Measurements from ENCODE around the gene KRT38.
"Not testable (repeated sequence)": the region's sequence is repeated elsewhere in the genome, so short reads cannot be mapped to it uniquely, and the experiment has no call there.

KRT38 gene

GRCh38 chr17:41457676-41458075, 16.9 kb upstream of the KRT38 start:
- DNase-seq: no peak

DNA sequence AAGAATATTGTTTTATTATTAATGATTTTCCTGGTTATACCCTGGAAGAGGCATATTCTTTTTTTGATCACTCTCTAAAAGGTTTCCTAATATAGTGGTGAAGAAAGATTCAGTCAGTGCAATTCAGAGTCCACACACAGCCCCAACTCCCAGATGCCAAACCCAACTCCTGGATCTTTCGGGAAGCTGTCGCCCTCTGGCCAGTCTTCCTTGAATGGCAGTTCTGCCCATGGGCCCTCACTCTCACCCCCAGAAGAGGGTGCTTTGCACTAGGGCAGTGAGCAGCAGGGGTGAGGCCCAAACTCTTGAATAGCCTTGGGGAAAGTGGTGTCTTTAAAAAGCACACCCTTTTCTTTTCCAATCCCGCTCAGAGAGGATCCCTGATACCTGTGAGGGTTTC, 15.4 kb upstream of the KRT38 start:
- no peak for DNase-seq

- DNase-seq: no peak
Measured at GRCh38 chr17:41455236-41455635, 14.5 kb upstream of the KRT38 start.

GRCh38 chr17:41453066-41453465, 12.3 kb upstream of the KRT38 start:
- no peak for DNase-seq

DNA sequence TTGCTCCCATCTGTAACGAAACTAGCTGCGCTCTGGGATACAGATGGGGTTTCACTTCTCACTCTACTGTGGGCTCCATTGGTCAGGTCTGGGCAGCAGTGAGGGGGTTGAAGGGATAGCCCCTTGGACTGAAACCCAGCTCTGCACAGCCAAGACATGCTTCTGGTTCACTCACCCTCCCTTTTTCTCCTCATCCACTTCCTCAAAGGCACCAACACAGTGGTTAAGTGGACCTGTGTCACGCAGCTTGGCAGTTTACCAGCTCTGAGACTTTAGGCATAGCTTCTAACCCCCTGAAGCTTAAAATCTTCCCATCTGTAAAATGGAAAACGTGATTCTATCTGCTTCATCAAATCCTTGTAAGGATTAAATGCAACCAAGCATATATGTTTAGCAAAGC, 11.5 kb upstream of the KRT38 start:
- DNase-seq: no peak

- peak; percentile 64 for DNase-seq
Measured at GRCh38 chr17:41451154-41451728, 10.5 kb upstream of the KRT38 start.

DNA sequence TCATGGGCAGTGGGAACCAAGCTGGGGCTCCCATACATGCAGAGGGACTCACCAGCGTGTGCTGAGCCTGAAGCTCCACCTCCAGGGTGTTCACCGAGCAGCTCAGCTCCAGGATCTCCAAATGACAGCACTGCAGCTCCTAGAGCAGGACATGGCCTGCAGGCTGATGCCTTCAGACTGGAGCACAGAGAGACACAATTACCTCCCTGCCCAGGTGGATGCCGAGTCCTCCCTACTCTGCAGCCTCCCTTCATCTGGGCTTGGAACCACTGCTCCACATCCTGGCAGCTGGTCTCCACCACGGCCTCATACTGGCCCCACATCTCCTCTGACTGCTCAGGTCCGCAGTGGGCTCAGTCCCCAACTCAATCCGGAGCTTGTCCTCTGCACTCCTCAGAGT, 8.2 kb upstream of the KRT38 start:
- DNase-seq: no peak

DNA sequence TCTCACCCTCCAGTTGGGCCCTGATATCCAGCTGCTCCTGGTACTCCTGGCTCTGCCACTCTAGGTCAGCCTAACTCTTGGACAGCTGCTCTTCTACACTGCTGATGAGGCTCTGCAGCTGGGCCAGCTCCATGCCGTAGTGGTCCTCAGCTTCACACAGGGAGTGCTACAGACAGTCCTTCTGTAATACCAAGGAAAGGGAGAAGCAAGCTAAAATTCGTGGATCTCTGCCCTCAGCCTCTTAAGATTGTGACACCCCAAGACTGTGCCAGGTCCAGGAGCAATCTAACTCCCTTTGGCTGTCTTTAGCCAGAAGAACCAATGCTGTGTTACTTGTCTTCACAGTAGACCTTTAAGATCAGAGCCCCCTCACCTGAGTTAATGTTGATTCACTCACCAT, 7.7 kb upstream of the KRT38 start:
- DNase-seq: no peak

- DNase-seq: peak; percentile 49
Measured at GRCh38 chr17:41446806-41447205, 6.0 kb upstream of the KRT38 start.

- DNase-seq: no peak
Measured at GRCh38 chr17:41444640-41445039, 3.9 kb upstream of the KRT38 start.

- DNase-seq: no peak
Measured at GRCh38 chr17:41444186-41444585, 3.4 kb upstream of the KRT38 start.

- DNase-seq: peak; percentile 46
Measured at GRCh38 chr17:41442739-41443138, 2.0 kb upstream of the KRT38 start.

- no peak for DNase-seq
Measured at GRCh38 chr17:41439375-41439774, 1.4 kb downstream of the KRT38 start.

- no peak for DNase-seq
Measured at GRCh38 chr17:41437769-41438168, 3.0 kb downstream of the KRT38 start.

GRCh38 chr17:41437254-41437653, 3.5 kb downstream of the KRT38 start:
- DNase-seq: no peak

DNA sequence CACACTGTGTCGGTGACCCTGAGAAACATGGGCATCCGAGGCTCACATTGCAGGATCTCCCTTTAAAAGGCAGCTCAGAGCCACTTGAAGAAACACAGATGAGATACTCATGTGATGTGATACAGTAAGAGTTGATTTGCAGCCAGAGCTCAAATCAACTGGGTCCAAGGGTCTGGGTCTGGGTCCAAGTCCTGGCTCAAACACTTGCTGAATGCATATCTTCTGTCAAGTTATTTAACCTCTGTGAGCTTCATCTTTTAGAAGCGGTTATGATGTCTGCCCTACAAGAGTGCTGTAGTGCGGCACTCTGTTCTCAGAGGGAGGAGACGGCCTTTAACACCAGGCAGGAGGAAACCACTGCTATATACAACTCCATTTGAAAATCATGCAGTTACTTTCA, 6.4 kb downstream of the KRT38 start:
- DNase-seq: no peak

- DNase-seq: no peak
Measured at GRCh38 chr17:41434005-41434404, 6.8 kb downstream of the KRT38 start.

DNA sequence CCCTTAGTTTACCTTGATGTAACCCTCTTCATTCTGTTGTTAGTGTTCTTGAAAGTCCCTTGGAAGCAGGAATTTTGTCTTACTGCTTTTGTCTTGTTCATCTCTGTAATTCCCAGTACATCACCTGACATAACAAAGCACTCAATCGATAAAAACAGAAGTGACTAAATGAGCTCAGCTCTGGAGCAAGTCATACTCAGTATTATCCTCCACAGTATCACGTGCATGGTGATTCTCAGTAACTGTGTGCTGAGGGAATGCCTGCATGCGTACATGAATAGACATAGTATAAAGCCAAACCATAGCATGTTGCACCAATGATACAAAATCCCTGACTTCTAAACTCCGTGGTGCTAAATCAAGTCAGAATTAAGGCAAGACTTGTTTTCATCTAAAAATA, 7.2 kb downstream of the KRT38 start:
- no peak for DNase-seq

DNA sequence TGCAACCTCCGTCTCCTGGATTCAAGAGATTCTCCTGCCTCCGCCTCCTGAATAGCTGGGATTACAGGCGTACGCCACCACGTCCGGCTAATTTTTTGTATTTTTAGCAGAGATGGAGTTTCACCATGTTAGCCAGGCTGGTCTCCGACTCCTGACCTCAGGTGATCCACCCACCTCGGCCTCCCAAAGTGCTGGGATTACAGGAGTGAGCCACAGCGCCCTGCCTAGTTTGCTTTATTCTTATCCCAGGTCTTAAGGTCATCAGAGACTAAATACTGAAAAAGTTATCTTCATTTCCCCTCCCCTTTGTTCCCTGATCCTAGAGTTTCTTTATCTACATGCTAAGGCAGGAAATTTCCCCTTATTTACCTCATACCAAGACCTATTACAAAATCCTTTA, 10.4 kb downstream of the KRT38 start:
- not testable (repeated sequence) for DNase-seq

DNA sequence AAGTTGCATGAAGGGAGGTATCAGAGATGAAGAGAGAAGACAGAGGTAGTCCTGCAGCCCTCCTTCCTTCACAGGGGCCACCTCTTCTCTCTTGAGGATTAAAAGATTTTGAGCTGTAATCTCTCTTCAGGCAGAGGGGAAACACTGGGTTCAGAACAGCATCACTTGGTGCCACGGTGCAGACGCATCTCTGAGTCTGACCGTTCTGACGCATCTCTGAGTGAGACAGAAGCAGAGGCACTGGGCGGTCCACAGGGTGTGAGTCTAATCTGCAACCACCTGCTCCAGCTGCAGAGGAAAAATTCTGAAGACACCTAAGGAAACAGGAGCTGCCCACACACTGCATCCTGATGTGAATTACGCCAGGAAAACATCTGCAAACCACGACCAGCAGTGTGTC, 11.1 kb downstream of the KRT38 start:
- no peak for DNase-seq

DNA sequence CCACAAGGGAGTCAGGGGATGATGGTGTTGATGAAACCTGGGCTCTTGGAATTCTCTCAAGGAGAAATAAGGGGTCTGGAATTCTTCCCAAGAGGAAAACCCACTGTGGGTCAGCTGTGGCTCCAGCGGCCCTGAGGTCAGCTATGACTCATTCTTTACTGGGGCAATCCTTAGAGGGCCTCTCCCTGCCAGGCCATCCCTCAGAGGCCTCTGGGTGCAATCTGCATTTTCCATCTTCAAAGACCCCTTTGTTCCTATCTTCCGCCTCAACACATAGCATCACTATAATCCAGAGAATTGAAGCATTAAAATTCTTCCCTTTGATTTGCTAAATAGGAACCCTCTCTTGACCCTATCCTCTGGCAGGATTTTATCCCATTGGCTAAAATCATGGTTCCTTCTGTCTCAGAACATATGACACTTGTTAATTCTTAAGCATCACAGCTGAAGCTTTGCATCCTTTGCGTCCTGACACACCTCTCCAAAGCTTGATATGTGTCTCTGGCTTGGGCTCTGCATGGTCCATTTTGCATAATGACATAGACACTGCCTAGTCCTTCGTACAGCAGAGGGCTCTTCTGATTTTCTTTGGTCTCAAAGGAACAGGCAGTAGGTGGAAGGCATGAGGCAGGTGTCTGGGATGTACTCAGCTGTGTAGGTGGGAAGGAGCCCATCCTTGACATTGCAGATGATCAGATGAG, 12.0 kb downstream of the KRT38 start:
- DNase-seq: no peak

DNA sequence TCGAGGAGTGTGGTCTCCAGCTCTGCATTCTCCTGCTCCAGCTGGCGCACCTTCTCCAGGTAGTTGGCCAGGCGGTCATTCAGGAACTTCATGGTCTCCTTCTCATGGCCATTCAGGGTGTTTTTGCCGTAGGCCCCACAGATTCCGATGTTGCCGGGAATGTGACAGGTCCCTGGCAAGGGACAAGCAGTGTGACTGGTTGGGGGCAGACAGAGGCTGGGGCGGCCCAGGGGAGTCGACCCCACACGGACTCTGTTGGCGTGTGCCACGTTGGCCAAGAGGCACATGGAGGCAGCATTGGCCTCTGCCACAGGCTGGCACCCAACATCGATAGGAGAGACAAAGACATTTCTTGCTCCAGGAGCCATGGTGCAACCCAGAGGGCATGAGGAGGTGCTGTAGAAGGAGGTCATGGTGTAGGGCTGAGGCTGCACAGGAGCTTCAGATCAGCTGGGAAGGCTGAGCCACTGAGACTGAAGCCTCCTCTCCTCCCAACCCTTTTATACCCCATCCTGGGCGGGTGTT, 16.6 kb downstream of the KRT38 start, which contains the start of gene KRT37:
Gene KRT37, minus strand, starts transcription at position 475 of the 525 bp plus-strand sequence. Its CDS starts 62 bp downstream, at position 413.
- no peak for DNase-seq

- not testable (repeated sequence) for DNase-seq
Measured at GRCh38 chr17:41422586-41422985, 18.2 kb downstream of the KRT38 start.

DNA sequence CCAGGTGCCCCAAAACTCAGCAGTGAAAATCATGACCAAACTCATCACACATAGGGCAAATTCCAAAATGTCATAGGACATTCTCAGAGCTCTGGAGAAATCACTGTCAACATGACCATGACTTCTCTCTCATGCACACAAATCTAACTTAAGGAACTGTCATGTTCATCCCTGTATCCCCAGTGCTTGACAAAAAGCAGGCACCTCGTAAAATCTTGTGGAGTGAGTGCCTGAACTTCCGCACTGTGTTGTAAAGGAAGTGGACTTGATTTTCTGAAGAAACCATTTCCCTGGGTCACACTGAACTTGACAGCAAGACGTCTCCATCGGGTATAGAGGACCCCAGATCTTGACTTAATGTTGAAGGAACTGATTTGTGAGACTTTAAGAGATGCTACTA, 19.2 kb downstream of the KRT38 start:
- no peak for DNase-seq

Data from fibroblast of skin of abdomen (primary cell).